ENCODE results near the gene ADGRB2.

GRCh38 chr1:31753707-31754349, 10.3 kb downstream of the ADGRB2 start:
- no peak for TF ChIP-seq CTCF (conservative IDR thresholded peaks at IDR 0.05; ENCODE audit: low read depth, low read length)
- no peak for TF ChIP-seq RAD21 (IDR thresholded peaks at IDR 0.05; ENCODE audit: low read length)
- TF ChIP-seq BHLHE40 (IDR thresholded peaks at IDR 0.05; ENCODE audit: low read depth, low read length) = no peak
- no peak for TF ChIP-seq POLR2A (IDR thresholded peaks at IDR 0.05; ENCODE audit: low read depth, low read length)
- TF ChIP-seq SMC3 (IDR thresholded peaks at IDR 0.05; ENCODE audit: low read depth, low read length) = no peak
- no peak for TF ChIP-seq FOS (IDR thresholded peaks at IDR 0.05; ENCODE audit: low read depth, low read length)
- no peak for TF ChIP-seq USF2 (IDR thresholded peaks at IDR 0.05; ENCODE audit: low read depth, low read length)
- TF ChIP-seq CEBPB (IDR thresholded peaks at IDR 0.05; ENCODE audit: low read depth, low read length) = no peak
- TF ChIP-seq MAFK (IDR thresholded peaks at IDR 0.05; ENCODE audit: low read depth, low read length) = no peak
- TF ChIP-seq ELK1 (IDR thresholded peaks at IDR 0.05; ENCODE audit: borderline replicate concordance, low read depth, low read length) = no peak

All from IMR-90 (cell line).